Limb (tissue), 2 donors: ENCODE results near the gene UNC5B.

ENCODE experiments used
- DNase-seq, 2 donors: peaks; one replicate each; pipeline ENCODE4 v3.0.0-alpha.2; 2016; ENCODE audit errors: extremely low spot score in 2 of 2

Gene UNC5B

DNA sequence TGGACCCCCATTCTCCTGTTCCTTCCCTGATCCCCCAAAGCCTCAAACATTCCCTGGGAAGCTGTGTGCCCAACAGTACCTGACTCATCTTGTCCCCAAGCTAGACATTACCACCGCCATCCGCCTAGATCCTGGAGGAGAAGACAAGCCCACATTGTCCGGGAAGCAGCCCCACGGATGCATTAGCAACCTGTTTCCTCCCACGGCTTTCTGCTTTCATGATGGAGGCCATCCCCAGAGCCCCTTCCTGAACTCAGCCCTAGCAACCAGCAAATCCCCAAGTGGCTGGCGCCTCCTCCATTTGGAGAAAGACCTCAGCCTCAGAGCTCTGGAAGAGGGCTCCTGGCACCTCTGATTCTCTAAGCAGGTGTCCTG is 104.4 kb downstream of the UNC5B start:
- no peak for DNase-seq

GRCh38 chr10:71317739-71318138 is 105.4 kb downstream of the UNC5B start:
- no peak for DNase-seq

GRCh38 chr10:71319042-71319799 is 106.9 kb downstream of the UNC5B start, which contains the start of gene SLC29A3:
SLC29A3 (plus strand) TSS chr10:71319259; CDS start chr10:71319310, 51 bp downstream.
- DNase-seq = peak; percentile 85 to 90

GRCh38 chr10:71319800-71320392 is 107.5 kb downstream of the UNC5B start:
- DNase-seq = no peak

- DNase-seq = no peak
Measured at GRCh38 chr10:71320592-71320991, 108.2 kb downstream of the UNC5B start.

GRCh38 chr10:71321386-71321785 is 109.0 kb downstream of the UNC5B start:
- no peak for DNase-seq

GRCh38 chr10:71323407-71323806 is 111.0 kb downstream of the UNC5B start:
- no peak for DNase-seq

DNA sequence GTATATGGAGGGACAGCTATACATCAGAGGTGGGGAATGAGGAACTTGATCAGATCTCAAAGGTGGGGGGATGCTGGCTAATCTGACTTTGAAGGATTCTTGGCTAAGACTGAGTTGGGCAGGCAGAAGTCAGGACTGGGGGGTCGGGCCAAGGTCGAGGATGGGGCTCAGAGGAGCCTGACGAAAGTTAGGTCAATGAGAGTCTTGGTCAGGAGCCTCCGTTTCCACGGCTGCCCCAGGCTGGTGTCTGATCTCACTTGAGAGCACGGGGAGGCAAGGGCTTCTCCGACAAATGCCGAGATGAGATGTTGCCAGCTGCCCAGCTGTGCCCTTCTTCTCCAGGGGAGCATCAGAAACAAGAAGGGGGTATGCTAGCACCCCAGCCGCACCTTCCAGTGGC is 112.4 kb downstream of the UNC5B start:
- DNase-seq = no peak

DNA sequence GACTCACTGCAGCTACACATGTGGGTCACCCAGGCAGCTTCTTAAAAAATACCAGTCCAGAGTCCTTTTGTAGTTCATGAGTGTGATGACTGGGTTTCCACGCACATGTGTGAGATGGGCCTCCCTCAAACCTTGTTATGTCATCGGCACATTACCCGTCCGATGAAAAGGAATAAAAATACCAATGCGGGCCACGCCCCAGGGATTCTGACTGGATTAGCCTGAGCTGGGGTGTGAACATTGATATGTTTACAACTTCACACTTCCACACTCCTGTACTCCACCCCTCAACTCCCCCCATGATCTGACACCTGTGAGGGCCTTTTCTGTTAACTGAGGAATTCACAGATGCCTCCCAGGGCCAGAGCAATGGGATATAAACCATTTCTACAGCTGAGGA is 112.9 kb downstream of the UNC5B start:
- no peak for DNase-seq

- peak in 1 of 2 donors; percentile 48 for DNase-seq
Measured at GRCh38 chr10:71326464-71326881, 114.1 kb downstream of the UNC5B start.

- DNase-seq = no peak
Measured at GRCh38 chr10:71330789-71331404, 118.5 kb downstream of the UNC5B start.

GRCh38 chr10:71331736-71332135 is 119.4 kb downstream of the UNC5B start:
- no peak for DNase-seq

DNA sequence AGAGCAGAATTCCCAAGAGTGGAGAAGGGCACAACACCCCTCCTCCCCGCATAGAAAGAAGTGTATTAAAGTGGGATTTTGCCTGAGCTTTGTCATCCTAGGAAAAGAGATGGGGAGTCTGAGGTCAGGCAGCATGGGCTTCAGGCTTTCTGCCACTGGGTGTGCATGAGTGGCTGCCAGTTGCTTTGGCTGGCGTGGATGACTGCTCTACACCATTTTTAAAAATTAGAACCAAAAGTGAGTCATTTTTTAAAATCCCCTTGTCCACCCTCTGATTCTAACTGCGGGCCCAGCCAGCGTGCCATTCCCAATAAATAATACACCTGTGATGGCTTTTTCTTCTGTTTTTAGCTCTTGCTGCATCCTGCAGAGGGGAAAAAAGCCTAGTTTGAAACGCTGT is 120.1 kb downstream of the UNC5B start:
- DNase-seq = no peak

DNA sequence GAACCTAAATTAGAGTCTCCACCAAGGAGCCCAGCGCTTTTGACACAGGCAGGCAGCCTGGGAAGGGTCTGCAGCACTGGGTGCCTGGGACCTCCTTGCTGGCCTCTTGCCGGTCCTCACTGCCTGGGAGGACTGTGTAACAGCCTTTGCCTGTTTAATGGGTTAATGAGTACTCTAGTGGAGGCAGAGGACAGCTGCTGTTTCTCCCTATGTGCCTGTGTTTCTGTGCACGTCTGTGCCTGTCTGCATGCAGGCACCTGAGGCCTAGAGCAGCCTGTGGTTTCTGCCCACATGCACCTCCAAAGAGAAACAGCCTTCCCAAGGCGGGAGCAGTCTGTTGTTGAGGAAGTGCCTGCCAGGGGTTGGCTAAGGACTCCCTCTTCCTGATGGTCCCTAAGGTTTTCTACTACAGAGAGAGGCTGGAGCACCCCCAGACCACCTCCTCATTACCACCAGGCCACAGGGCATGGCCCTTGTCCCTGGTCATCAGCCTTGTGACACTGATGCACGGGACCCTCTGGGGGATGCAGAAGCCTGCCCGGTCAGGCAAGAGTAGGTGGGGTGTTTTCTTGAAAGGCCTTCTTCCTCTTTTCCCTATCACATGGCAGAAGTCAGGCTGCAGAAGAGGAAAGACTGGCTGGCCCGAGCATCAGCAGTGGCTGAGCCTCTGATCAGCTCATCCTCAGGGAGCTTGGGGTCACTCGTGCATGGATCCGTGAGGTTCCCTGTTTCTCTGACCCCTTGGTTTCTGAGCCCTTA is 120.9 kb downstream of the UNC5B start:
- DNase-seq = no peak

GRCh38 chr10:71334221-71334791 is 121.9 kb downstream of the UNC5B start:
- no peak for DNase-seq

DNA sequence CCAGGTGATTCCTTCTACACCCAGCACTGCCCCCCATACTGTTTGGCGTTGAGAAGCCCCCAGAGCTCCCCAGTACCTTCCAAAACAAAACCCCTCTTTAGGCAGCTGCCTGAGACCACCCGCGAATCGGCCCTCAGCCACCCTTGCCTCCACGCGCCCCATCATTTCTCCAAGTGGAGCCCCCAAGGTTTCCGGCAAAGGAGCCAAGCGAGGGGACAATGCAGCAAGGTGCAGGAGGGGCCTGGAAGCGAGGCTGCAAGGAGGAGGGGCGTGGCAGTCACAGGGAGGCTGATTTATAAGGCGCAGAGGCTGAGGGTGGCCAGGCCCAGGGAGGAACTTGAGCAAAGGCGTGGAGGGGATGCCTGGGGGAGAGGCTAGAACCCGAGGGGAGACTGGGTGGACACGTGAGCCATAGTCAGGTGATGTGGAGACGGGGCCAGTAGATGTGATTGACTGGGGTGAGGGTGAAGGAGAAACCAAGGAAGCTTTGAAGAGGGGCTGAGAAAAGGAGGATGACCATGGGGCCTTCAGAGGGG is 122.9 kb downstream of the UNC5B start:
- DNase-seq = no peak

DNA sequence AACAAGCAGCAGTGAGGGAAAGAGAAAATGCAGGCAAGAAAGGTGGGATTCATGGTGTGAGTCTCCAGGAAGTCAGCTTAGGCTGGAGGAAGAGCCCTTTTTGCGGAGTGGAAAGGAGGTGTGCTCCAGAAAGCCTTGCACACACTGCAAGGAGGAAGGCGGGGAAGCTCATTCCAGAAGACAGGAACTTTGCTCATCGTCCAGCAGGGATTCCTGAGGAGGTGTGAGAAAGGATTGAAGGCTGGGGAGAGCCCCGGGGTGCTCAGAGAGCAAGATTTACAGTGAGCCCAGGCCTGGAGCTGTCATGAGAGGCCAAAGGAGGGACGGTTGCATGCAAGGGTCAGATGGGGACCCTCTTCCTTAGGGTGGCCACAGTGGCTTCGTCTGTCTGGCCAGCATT is 124.3 kb downstream of the UNC5B start:
- DNase-seq = no peak

GRCh38 chr10:71337219-71337701 is 124.9 kb downstream of the UNC5B start:
- no peak for DNase-seq

- no peak for DNase-seq
Measured at GRCh38 chr10:71338728-71339495, 126.5 kb downstream of the UNC5B start.

DNA sequence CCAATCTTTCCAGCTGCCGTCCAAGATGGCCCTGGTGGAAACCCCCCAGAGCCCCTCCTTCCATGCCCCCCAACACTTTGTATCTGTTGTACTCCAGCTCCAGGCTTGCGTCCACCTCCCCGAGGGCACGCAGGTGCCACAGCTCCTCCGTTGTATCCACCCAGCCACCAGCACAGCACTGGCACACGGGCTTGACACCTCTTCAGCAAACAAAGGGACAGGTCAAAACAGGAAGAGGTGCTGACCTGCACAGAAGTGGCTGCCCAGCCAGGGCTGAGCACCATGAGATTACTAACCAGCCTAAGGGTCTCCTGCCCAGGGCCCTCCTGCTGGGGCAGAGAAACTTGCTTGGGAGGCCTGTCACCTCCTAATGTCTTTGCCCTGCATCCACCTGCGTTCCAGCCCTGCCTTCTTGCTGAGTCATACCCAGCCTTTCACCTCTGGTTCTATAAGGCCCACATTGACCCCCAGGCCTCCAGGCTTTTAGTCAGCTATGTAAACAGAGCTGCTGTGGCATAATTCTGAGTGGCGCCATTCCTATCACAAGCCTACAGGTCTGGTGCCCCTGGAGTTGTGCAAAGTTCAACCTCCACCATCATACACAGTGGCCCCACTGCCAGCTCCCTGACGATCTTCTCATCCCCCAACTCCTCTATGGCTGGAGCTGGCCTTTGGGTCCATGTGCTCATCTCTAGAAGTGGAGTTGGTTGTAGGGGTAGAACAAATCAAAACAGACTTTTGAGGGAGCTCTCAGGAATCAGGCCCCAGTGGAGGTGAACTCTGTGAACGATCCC is 127.6 kb downstream of the UNC5B start:
- DNase-seq = no peak
